Mesenchymal stem cell (in vitro differentiated cells and primary cell): Measurements from ENCODE around the gene PCSK9.
"Not testable (repeated sequence)": the region's sequence is repeated elsewhere in the genome, so short reads cannot be mapped to it uniquely, and the experiment has no call there.

Experiments
- DNase-seq: peaks from one replicate; pipeline ENCODE4 v3.0.0-alpha.2; 2013
- H2AFZ ChIP-seq: one replicate; pipeline ENCODE4 v1.6.1; 2013; ENCODE audit warnings: low read depth, mild to moderate bottlenecking, control low read depth, inconsistent platforms, low read length, moderate library complexity
- H2AK5ac ChIP-seq: 2 replicates; pipeline ENCODE4 v1.6.1; 2013; ENCODE audit warnings: low read length, moderate library complexity, mild to moderate bottlenecking, inconsistent platforms; ENCODE audit not compliant: severe bottlenecking
- H2BK120ac ChIP-seq: one replicate; pipeline ENCODE4 v1.6.1; 2013; ENCODE audit warnings: low read depth, mild to moderate bottlenecking, inconsistent platforms, low read length, moderate library complexity
- H2BK12ac ChIP-seq, 2 experiments: one replicate each; pipeline ENCODE4 v1.6.1; 2013; ENCODE audit warnings: inconsistent platforms in 2 of 2, low read length in 2 of 2, mild to moderate bottlenecking in 2 of 2, moderate library complexity in 2 of 2, control low read depth in 1 of 2
- H2BK15ac ChIP-seq: one replicate; pipeline ENCODE4 v1.6.1; 2013; ENCODE audit warnings: mild to moderate bottlenecking, low read depth, inconsistent platforms; ENCODE audit not compliant: poor library complexity, severe bottlenecking
- H2BK5ac ChIP-seq: 2 replicates; pipeline ENCODE4 v1.6.1; 2013; ENCODE audit warnings: low read depth, mild to moderate bottlenecking, low read length, control low read depth, inconsistent platforms; ENCODE audit not compliant: poor library complexity, severe bottlenecking
- H3K14ac ChIP-seq, 2 experiments: one replicate each; pipeline ENCODE4 v1.6.1; 2013; ENCODE audit warnings: inconsistent platforms in 2 of 2, low read length in 2 of 2, control low read depth in 1 of 2, mild to moderate bottlenecking in 1 of 2, moderate library complexity in 1 of 2
- H3K18ac ChIP-seq, 2 experiments: one replicate each; pipeline ENCODE4 v1.6.1; 2013; ENCODE audit warnings: inconsistent platforms in 2 of 2, low read length in 2 of 2, control low read depth in 1 of 2, low read depth in 1 of 2, mild to moderate bottlenecking in 1 of 2
- H3K23ac ChIP-seq, 2 experiments: one replicate each; pipeline ENCODE4 v1.6.1; 2013; ENCODE audit warnings: inconsistent platforms in 2 of 2, low read length in 2 of 2, mild to moderate bottlenecking in 2 of 2, moderate library complexity in 2 of 2, control low read depth in 1 of 2
- H3K27ac ChIP-seq: 2 replicates; pipeline ENCODE4 v1.5.1; 2013; ENCODE audit warnings: mild to moderate bottlenecking, moderate library complexity, low read length, control low read depth, inconsistent platforms; ENCODE audit not compliant: poor library complexity, severe bottlenecking
- H3K27me3 ChIP-seq, 2 experiments: 2 replicates each; pipeline versions ENCODE4 v1.6.1 to v1.7.0; 2013; ENCODE audit warnings: low read length in 2 of 2, mild to moderate bottlenecking in 2 of 2, moderate library complexity in 2 of 2, control low read depth in 1 of 2, inconsistent platforms in 1 of 2; ENCODE audit not compliant: control insufficient read depth in 1 of 2, insufficient read depth in 1 of 2
- H3K36me3 ChIP-seq, 2 experiments: 2 replicates each; pipeline versions ENCODE4 v1.6.1 to v1.7.0; 2013; ENCODE audit warnings: low read length in 2 of 2, control low read depth in 1 of 2, inconsistent platforms in 1 of 2, low read depth in 1 of 2, mild to moderate bottlenecking in 1 of 2; ENCODE audit not compliant: insufficient read depth in 2 of 2, control insufficient read depth in 1 of 2
- H3K4ac ChIP-seq, 2 experiments: one replicate each; pipeline ENCODE4 v1.6.1; 2013; ENCODE audit warnings: inconsistent platforms in 2 of 2, low read length in 2 of 2, mild to moderate bottlenecking in 2 of 2, moderate library complexity in 2 of 2, control low read depth in 1 of 2, low read depth in 1 of 2
- H3K4me1 ChIP-seq: 2 replicates; pipeline ENCODE4 v1.6.1; 2013; ENCODE audit warnings: low read depth, low read length, control low read depth; ENCODE audit not compliant: control insufficient read depth, insufficient read depth
- H3K4me2 ChIP-seq: 2 replicates; pipeline ENCODE4 v1.6.1; 2013; ENCODE audit warnings: low read length, mild to moderate bottlenecking, inconsistent platforms; ENCODE audit not compliant: poor library complexity, severe bottlenecking
- H3K4me3 ChIP-seq, 2 experiments: 2 replicates each; pipeline versions ENCODE4 v1.5.1 to v1.7.0; 2013; ENCODE audit warnings: low read length in 2 of 2, mild to moderate bottlenecking in 2 of 2, control low read depth in 1 of 2, low read depth in 1 of 2; ENCODE audit not compliant: insufficient read depth in 1 of 2
- H3K79me1 ChIP-seq: replicated peaks from 2 replicates; pipeline ENCODE4 v1.6.1; 2013; ENCODE audit warnings: mild to moderate bottlenecking, control low read depth, low read length, inconsistent platforms; ENCODE audit not compliant: poor library complexity, severe bottlenecking
- H3K9ac ChIP-seq: 2 replicates; pipeline ENCODE4 v1.7.0; 2013; ENCODE audit warnings: mild to moderate bottlenecking, low read length, moderate library complexity
- H3K9me3 ChIP-seq: 2 replicates; pipeline ENCODE4 v1.7.0; 2013; ENCODE audit warnings: mild to moderate bottlenecking, low read length; ENCODE audit not compliant: control insufficient read depth
- H4K8ac ChIP-seq: one replicate; pipeline ENCODE4 v1.6.1; 2013; ENCODE audit warnings: inconsistent platforms, mild to moderate bottlenecking, low read length, moderate library complexity
- H4K91ac ChIP-seq: one replicate; pipeline ENCODE4 v1.6.1; 2013; ENCODE audit warnings: mild to moderate bottlenecking, low read length, inconsistent platforms
- WGBS: methylation state at CpG from one replicate; pipeline ENCODE4 v1.1.7; 2013; ENCODE audit warnings: mixed read lengths; 5-methylcytosine and 5-hydroxymethylcytosine counted together

PCSK9 gene

DNA sequence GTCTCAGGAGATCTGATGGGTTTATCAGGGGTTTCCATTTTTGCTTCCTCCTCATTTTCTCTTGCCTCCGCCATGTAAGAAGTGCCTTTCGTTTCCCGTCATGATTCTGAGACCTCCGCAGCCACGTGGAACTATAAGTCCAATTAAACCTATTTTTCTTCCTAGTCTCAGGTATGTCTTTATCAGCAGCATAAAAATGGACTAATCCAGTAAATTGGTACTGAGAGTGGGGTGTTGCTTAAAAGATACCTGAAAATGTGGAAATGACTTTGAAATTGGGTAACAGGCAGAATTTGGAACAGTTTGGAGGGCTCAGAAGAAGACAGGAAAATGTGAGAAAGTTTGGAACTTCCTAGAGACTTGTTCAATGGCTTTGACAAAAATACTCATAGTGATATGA lies 8.2 kb upstream of the PCSK9 start:
- not testable (repeated sequence) for H2BK15ac ChIP-seq, H3K23ac ChIP-seq, H2BK5ac ChIP-seq, H3K4me1 ChIP-seq, H3K4me2 ChIP-seq, H3K9ac ChIP-seq, DNase-seq, H2AK5ac ChIP-seq, H3K27ac ChIP-seq, H3K14ac ChIP-seq, H3K36me3 ChIP-seq, H3K9me3 ChIP-seq, H3K18ac ChIP-seq, H4K91ac ChIP-seq, H3K79me1 ChIP-seq, H4K8ac ChIP-seq, H2AFZ ChIP-seq, H3K4me3 ChIP-seq, H3K4ac ChIP-seq, H2BK120ac ChIP-seq, H2BK12ac ChIP-seq
- peaks cover 7 to 38% of the 10 kb centered on the region in 2 experiments for H3K27me3 ChIP-seq
- 97% methylated on average over 5 of the region's 5 CpGs for WGBS

DNA sequence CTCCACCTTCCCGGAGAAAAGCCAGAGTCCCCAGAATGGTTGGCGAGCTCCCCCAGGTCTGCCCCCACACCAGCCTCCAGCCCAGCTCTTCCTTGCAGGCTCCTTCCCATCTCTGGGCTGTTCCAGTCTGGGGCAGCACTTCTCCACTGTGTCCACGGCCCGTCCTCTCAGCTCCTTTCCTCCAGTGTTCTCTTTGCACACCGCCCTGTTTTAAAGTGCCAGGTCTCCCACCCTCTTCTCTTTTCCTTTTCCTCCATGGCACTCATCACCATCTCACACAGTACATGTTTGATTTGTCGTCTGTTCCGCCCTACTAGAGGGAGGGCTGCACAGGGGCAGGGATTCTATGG lies 6.1 kb upstream of the PCSK9 start:
- no peak overlapping the region for H3K4ac ChIP-seq
- WGBS: 74% methylated on average over 7 of the region's 7 CpGs

DNA sequence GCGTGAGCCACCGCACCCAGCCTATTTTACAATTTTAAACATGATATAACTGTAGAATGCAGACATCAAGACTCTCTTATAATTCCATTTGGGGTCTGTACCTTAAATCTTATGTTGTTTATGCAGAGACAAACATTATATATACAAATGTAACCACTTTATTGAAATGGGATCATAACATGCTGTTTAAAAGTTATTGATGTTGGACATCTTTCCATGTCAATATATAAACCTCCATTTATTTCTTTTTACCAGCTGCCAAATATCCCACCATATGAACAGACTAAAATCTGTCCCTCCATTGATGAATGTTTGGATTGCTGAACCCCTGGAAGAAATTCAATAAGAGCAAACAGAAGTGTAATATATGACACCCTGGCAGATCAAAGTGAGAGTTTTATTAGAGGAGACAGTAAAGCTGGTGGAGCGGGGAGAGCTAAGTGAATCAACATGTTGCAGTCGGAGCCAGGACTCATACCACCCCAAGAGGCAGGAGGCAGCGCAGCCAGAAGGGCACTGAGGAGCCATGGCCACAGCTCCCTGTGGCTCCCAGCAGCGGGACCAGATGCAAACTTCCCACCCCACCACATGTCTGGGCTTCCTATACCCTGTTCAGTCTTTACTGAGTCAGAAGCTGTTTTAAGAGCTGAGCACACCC lies 4.7 kb upstream of the PCSK9 start:
- H3K14ac ChIP-seq: no peak overlapping the region
- H3K27me3 ChIP-seq: peaks cover 35 to 73% of the 10 kb centered on the region in 2 experiments
- no peaks in the 10 kb centered on the region for H3K36me3 ChIP-seq
- no peak overlapping the region for H2AFZ ChIP-seq
- H3K79me1 ChIP-seq: no peaks in the 10 kb centered on the region
- H2AK5ac ChIP-seq: no peak overlapping the region
- no peak overlapping the region for H3K4ac ChIP-seq
- no peak overlapping the region for H3K4me2 ChIP-seq
- H2BK15ac ChIP-seq: no peak overlapping the region
- H3K4me1 ChIP-seq: peaks cover 6% of the 10 kb centered on the region
- no peak overlapping the region for H3K4me3 ChIP-seq
- no peak overlapping the region for H3K18ac ChIP-seq
- H2BK12ac ChIP-seq: no peak overlapping the region
- no peak overlapping the region for H4K91ac ChIP-seq
- no peak overlapping the region for H4K8ac ChIP-seq
- DNase-seq: no peak
- H3K9me3 ChIP-seq: no peaks in the 10 kb centered on the region
- H3K23ac ChIP-seq: no peak overlapping the region
- no peak overlapping the region for H2BK5ac ChIP-seq
- no peak overlapping the region for H2BK120ac ChIP-seq
- 88% methylated on average over 6 of the region's 6 CpGs for WGBS
- H3K27ac ChIP-seq: no peak overlapping the region
- no peak overlapping the region for H3K9ac ChIP-seq

More for the DNA sequence above, 6.1 kb upstream of the PCSK9 start:
- Histone ChIP-seq H4K8ac (no peak overlapping the region), H3K14ac (no peak overlapping the region), H3K4me1 (no peaks in the 10 kb centered on the region), H3K27ac (no peak overlapping the region), H3K9ac (no peak overlapping the region), H4K91ac (no peak overlapping the region), H3K9me3 (no peaks in the 10 kb centered on the region), H3K18ac (no peak overlapping the region), H2BK120ac (no peak overlapping the region), H2AFZ (no peak overlapping the region), H3K4me2 (no peak overlapping the region), H3K23ac (no peak overlapping the region), H3K27me3 (peaks cover 24 to 60% of the 10 kb centered on the region in 2 experiments), H2BK12ac (no peak overlapping the region), H3K79me1 (no peaks in the 10 kb centered on the region), H3K4me3 (no peak overlapping the region), H2BK5ac (no peak overlapping the region), H3K36me3 (no peaks in the 10 kb centered on the region), H2AK5ac (no peak overlapping the region), H2BK15ac (no peak overlapping the region)
- DNase-seq: no peak

DNA sequence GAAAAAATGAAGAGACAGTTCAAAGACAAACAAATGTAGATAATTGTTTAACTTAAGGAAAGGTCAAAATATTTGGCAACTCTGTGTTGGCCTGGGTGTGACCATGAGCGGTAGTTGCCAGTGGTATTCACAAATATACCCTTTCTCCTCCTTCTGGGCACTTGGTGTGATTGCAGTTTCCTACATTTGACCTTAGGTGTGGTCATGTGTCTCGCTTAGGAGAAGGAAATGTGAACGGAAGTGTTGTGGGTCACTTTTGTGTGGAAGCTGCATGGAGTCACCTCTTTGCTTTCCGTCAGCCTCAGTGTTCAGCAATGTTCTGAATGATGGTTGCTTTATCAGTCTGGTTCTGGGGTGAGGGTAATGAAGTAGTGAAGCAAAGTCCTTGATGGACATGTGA lies 3.4 kb upstream of the PCSK9 start:
- H3K14ac ChIP-seq: no peak overlapping the region
- peaks cover 48 to 86% of the 10 kb centered on the region in 2 experiments for H3K27me3 ChIP-seq
- no peak overlapping the region for H2BK5ac ChIP-seq
- H3K4me2 ChIP-seq: no peak overlapping the region
- no peaks in the 10 kb centered on the region for H3K36me3 ChIP-seq
- H2AK5ac ChIP-seq: no peak overlapping the region
- no peak for DNase-seq
- no peak overlapping the region for H3K9ac ChIP-seq
- H3K79me1 ChIP-seq: no peaks in the 10 kb centered on the region
- no peak overlapping the region for H3K4ac ChIP-seq
- H3K9me3 ChIP-seq: no peaks in the 10 kb centered on the region
- no peak overlapping the region for H2BK120ac ChIP-seq
- no peak overlapping the region for H3K27ac ChIP-seq
- H4K8ac ChIP-seq: no peak overlapping the region
- H2BK12ac ChIP-seq: no peak overlapping the region
- 79% methylated on average over 4 of the region's 4 CpGs for WGBS
- H3K4me1 ChIP-seq: peaks cover 12% of the 10 kb centered on the region
- H3K23ac ChIP-seq: no peak overlapping the region
- H3K4me3 ChIP-seq: no peak overlapping the region
- no peak overlapping the region for H2AFZ ChIP-seq
- no peak overlapping the region for H2BK15ac ChIP-seq
- no peak overlapping the region for H3K18ac ChIP-seq
- H4K91ac ChIP-seq: no peak overlapping the region
